ENCODE results near the gene EBF4.

EBF4 gene

DNA sequence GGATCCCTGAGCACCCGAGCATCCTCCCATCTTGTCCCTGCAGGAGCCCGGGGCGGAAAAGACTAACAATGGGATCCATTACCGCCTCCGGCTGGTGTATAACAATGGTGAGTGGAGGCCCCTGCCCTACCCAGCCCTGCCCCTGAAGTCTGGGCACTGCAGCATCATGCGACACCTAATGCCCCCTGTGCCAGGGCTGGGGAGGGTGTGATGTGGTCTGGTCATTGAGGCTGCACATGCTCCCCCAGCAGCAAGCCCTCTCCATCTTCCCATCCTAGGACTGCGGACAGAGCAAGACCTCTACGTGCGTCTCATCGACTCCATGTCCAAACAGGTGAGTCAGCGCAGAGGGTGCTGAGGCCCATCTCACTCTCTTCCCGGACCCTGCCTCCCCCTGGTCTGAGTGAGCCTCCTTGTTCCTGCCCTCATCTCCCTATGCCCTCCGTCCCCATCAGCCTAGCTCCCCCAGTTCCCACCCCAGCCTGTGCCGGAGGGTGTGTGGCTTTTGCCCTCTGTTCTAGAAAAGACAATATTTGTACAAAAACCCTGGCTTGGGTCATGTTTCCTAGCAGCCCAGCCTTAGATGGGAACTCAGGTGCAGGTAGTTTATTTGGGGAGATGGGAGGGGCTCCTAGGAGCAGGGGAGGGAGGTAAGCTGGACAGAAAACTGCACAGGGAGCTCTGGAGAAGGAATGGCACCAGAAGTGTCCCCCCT lies 13.5 kb downstream of the EBF4 start:
- no peak for DNase-seq (ENCODE audit: extremely low read depth, low read depth)
- no peak for TF ChIP-seq CTCF (IDR thresholded peaks at IDR 0.05; ENCODE audit: low read depth, low read length)

- no peak for TF ChIP-seq CTCF (IDR thresholded peaks at IDR 0.05; ENCODE audit: low read depth, low read length)
- DNase-seq (ENCODE audit: extremely low read depth, low read depth) = no peak
Measured at GRCh38 chr20:2706688-2707352, 14.2 kb downstream of the EBF4 start.

- no peak for TF ChIP-seq CTCF (IDR thresholded peaks at IDR 0.05; ENCODE audit: low read depth, low read length)
- no peak for DNase-seq (ENCODE audit: extremely low read depth, low read depth)
Measured at GRCh38 chr20:2707353-2708072, 14.9 kb downstream of the EBF4 start.

GRCh38 chr20:2708073-2708415 lies 15.5 kb downstream of the EBF4 start:
- TF ChIP-seq CTCF (IDR thresholded peaks at IDR 0.05; ENCODE audit: low read depth, low read length) = no peak
- DNase-seq (ENCODE audit: extremely low read depth, low read depth) = no peak

- no peak for DNase-seq (ENCODE audit: extremely low read depth, low read depth)
- no peak for TF ChIP-seq CTCF (IDR thresholded peaks at IDR 0.05; ENCODE audit: low read depth, low read length)
Measured at GRCh38 chr20:2708665-2709064, 16.1 kb downstream of the EBF4 start.

GRCh38 chr20:2709205-2709981 lies 16.8 kb downstream of the EBF4 start:
- no peak for TF ChIP-seq CTCF (IDR thresholded peaks at IDR 0.05; ENCODE audit: low read depth, low read length)
- DNase-seq (ENCODE audit: extremely low read depth, low read depth) = no peak
